GM15510 (cell line): ENCODE measurements around the gene GPR39.

Source experiments
- POLR2A ChIP-seq: IDR thresholded peaks from 3 replicates; pipeline ENCODE4 v1.6.1; 2011; ENCODE audit warnings: borderline replicate concordance; ENCODE audit not compliant: insufficient read length; ENCODE audit errors: extremely low read depth

Gene GPR39

DNA sequence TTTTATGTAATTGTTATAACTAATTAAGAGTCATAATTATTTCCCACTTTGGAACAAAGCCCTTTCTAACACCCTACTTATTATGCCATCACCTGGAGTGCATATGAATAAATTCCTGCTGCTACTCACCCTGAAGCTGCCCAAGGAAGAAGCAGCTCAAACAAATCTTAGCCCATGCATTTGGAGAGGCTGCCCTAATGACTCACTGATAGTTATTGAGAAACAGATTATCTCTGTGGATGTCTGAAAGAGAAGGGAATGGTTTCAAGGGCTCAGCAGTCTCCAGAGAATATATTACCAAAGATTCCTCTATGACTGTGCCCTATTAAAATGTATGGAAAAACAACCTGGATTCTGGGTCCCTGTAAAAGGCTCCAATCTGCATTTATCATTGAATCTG is 81.0 kb downstream of the GPR39 start:
- no peak for TF ChIP-seq POLR2A

GRCh38 chr2:132503701-132504100 is 87.1 kb downstream of the GPR39 start:
- no peak for TF ChIP-seq POLR2A

DNA sequence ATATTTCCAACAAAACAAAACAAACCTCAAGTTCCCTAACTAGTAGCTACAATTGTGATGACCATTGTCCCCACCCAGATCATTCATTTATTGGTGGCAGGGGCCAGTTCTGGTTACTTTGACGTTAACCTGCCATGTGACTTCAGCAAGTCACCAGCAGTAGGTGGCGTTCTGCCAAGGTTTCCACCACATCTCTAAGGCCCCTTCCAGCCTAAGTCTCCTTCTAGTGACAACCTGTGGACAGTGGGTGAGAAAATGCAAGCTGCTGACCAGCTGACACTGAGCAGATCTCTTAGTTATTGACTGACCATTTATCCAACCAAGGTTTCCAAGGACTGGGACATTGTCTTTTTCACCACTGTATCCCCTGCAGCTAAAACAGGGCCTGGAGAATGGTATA is 98.4 kb downstream of the GPR39 start:
- no peak for TF ChIP-seq POLR2A

DNA sequence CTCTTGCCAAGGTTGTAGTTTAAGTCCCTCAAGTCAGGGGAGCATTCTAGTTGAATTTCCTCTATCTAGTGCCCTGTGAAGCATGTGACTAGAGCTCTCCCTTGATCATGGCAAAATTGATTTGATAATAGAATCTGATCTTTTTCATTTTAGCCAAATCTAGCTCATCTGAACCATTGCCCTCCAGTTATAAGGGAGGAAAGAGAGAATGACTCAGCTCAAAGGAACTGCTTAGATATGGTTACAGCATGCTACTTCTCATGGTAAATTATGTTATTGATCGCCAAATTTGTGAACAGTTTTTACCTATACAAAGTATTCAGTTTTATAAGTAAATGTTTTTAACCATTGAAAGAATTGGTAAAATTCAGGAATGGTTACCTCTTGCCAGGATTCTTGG is 100.8 kb downstream of the GPR39 start:
- TF ChIP-seq POLR2A: no peak

DNA sequence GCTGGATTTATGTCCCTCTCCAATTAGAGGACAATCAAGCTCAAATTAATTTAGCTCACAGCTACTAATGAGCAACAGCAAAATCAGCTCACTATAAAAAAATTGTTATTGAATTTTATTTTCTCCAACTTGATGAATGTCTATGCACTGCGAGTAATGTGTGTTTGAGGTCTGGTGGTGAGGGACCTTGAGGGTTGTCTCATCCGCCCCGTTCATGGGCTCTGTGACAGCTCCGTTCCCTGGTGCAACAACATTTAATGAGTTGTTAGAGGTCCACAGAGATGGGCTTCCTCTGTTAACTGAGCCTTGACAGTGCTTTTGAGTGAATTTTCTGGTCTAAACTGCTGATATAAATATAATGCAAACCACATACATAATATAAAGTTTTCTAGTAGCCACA is 101.7 kb downstream of the GPR39 start:
- TF ChIP-seq POLR2A: no peak

DNA sequence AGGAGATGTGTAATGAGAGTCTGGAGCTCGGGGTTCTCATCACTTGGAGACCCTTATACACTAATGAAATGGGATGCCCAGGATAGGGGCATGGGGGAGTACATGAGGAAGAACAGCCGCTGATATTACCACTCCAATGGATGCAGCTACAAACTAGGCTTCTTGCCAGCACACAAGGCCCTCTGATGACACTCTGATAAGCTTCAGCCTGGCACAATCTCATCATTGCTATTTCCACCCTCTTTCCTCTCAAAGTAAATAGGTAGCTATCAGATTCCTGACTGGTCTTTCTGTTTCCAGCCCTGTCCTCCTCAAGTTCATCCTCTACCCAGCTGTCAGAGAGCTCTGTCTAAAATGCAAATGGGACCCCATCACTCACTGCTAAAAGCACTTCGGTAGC is 103.0 kb downstream of the GPR39 start:
- no peak for TF ChIP-seq POLR2A

DNA sequence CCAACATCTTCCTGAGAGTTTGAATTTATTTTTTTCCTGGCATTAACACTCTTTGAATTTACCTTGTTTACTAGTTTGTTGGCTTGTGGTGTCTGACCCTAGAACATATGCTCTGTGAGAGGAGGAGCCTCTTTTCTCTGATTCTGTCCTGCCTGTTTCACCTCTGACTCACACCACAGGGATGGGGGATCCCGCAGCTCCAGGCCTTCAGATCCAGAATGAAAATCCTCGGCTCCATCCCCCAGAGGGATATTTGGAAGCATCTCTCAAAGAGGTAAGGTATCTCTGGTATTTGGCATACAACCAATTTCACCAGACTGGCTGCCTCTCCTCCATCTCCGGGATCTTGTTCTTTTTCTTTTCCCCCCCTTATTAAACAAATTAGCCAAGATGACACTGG is 104.7 kb downstream of the GPR39 start:
- no peak for TF ChIP-seq POLR2A

DNA sequence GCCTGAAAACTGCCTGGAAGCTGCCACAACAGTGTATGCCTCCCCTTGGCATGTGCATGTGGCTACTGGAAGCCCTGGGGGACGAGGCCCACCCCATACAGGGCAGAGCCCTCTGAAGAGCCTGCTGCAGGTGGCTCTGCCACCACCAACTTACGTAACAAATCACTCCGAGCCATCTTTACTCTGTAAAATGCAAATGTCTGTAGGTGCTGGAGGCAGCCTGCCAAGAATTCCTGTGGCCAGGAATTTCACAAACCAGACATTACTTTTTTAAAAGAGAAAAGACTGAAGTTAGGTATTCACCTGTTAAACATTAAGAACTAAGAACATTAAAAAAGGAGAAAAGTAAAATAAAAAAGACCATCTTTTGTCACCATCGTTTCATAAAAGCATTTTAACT is 106.3 kb downstream of the GPR39 start:
- no peak for TF ChIP-seq POLR2A

GRCh38 chr2:132538331-132538855 is 121.8 kb downstream of the GPR39 start:
- TF ChIP-seq POLR2A: no peak

DNA sequence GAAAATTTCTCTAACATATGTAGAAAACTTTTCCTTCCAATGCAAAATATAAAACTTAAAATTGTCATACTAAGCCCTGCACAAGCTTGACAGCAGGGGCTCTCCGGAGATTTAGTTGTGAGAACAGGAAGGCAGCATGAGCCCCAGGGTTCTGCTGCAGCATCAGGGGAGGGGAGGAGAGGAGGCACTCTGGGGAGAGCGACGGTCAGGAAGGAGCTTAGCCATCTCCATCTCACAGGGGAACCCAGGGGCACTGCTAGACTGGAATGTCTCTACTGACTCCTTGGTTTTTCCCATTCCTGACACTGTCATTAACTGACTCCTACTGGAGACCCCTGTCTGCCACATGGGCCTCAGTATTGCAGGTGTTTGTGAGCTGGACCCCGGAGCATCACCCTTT is 123.6 kb downstream of the GPR39 start:
- TF ChIP-seq POLR2A: no peak

DNA sequence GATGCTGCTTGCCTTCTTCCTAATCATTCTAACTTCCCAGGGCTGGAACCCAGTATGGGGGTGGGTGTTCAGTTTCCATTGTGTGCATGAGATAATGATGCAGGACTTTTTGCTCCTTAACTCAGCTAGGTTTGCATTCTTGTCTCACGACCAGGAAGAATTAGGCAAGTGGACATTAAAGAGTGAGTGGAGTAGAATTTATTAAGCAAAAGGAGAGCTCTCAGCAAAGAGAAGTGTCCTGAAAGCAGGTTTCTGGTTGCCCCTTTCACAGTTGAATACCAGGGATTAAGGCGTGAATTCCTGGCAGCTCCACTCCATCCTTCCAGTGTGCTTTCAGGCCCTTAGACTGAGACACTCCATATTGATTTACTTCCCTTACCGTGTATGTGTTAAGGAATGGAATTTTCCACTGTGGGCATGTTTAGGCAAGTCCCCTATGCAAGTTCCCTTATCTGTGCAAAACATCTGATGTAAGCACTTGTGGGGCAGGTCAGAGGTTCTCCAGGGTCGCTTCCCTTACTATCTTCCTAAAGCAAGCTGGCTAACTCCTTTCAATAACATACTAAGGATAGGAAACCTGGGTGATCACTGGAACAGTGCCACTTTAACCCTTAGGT is 126.5 kb downstream of the GPR39 start:
- TF ChIP-seq POLR2A: no peak

- TF ChIP-seq POLR2A: no peak
These were observed 127.5 kb downstream of the GPR39 start for GRCh38 chr2:132544006-132544630.

GRCh38 chr2:132547090-132547687 is 130.6 kb downstream of the GPR39 start:
- TF ChIP-seq POLR2A: no peak

DNA sequence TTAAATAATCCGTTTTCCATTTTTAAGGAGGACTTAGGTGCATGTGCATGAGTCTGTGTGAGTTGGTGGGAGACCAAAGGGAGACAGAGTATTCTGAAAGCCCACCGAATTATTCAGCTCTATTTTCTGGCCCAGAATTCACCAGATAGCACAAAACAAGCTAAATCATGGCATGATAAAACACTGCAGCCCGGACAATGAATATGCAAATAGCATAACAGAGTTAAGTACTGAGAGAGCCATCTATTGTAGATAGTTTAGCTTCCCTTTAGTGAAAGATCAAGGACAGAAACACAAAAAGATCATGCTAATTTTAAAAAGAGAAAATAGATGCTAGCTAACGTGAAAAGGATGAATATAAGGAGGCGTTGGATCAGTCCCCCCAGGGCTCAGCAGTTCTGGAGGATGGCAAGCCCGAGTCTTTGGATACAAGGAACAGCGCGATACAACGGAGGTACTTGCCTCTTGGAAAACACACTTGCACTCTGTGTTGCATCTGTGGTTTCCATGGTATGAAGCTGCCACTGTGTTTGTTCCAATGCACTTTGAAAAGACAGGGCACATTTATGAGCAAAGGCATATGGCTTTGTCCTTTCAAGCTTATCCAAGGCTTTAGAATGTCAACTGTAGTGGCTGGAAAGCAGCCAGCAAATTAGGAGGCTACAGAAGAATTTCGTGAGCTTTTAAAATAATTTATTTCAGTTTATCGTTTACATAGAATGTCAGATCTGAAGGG is 133.5 kb downstream of the GPR39 start:
- no peak for TF ChIP-seq POLR2A

GRCh38 chr2:132550946-132551345 is 134.3 kb downstream of the GPR39 start:
- TF ChIP-seq POLR2A: no peak
